GM21515 (cell line): ENCODE data around the gene WNT3.
"Not testable (repeated sequence)": the region's sequence is repeated elsewhere in the genome, so short reads cannot be mapped to it uniquely, and the experiment has no call there.

ENCODE experiments used
- ATAC-seq: cut with Tn5 transposase; IDR thresholded peaks from one replicate; pipeline ENCODE4 v1.9.1; 2021; ENCODE audit not compliant: unreplicated experiment

WNT3 gene

DNA sequence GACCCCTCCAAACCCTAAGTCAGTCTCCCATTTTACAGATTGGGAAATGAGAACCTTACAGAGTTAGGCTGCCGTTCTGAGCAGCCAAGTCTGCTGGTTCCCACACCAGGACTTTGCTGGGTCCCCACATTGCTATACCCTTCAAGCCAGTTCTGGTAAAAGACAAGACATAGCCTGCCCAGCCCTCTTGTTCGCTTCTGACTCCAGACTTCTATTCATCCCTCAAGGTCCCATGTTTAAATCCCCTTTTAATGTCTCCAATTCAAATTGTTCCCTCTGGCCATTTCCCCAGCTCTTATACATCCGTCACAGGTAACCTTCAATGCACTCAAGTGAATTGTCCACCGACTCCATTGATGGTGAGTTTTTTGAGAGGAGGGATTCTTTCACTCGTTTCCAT lies 30.2 kb downstream of the WNT3 start:
- no peak for ATAC-seq

GRCh38 chr17:46787478-46787877 lies 31.0 kb downstream of the WNT3 start:
- ATAC-seq: no peak

- ATAC-seq: no peak
Observed at GRCh38 chr17:46785696-46786095, 32.8 kb downstream of the WNT3 start.

DNA sequence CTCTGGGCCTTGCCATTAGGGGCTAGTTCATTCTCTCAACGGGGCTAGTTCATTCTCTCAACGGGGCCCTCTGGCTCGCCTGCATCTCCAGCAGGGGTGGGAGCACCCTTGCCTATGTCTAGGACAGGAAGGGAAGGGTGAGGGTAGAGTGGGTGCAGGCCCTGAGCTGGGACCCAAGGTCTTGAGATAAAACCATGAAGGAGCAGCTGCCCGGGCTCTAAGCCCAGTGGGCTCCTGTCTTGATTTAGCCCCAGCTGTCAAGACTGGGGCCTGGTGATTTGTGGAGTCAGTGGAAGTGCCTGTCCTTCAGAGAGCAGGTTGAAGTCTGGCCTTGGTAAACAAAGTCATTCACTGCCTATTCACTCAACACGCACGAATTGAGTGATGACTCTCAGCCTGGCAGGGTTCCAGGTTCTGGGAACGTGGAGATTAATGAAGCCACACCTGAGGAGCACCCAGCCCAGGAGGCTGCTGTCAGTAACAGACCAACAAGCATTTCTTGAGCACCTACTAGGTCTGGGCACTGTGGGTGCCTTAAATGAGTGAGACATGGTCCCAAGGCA lies 35.4 kb downstream of the WNT3 start:
- ATAC-seq: no peak

- ATAC-seq: no peak
Observed at GRCh38 chr17:46782250-46782953, 36.1 kb downstream of the WNT3 start.

DNA sequence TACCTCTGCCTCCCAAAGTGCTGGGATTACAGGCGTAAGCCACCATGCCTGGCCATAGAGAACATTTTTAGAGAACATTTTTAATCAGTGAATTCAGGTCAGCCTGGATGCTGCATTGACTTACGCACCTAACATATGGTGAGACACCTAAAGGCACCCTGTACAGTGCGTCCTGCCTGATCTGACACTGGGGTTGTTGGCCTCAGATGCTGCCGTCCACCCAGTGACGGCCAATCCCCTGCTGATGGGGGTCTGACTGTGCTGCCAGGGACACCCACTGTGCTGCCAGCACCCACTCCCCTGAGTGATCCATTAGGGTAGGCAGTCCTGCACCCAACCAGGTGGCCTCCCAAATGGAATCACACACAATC lies 38.5 kb downstream of the WNT3 start:
- ATAC-seq: no peak

DNA sequence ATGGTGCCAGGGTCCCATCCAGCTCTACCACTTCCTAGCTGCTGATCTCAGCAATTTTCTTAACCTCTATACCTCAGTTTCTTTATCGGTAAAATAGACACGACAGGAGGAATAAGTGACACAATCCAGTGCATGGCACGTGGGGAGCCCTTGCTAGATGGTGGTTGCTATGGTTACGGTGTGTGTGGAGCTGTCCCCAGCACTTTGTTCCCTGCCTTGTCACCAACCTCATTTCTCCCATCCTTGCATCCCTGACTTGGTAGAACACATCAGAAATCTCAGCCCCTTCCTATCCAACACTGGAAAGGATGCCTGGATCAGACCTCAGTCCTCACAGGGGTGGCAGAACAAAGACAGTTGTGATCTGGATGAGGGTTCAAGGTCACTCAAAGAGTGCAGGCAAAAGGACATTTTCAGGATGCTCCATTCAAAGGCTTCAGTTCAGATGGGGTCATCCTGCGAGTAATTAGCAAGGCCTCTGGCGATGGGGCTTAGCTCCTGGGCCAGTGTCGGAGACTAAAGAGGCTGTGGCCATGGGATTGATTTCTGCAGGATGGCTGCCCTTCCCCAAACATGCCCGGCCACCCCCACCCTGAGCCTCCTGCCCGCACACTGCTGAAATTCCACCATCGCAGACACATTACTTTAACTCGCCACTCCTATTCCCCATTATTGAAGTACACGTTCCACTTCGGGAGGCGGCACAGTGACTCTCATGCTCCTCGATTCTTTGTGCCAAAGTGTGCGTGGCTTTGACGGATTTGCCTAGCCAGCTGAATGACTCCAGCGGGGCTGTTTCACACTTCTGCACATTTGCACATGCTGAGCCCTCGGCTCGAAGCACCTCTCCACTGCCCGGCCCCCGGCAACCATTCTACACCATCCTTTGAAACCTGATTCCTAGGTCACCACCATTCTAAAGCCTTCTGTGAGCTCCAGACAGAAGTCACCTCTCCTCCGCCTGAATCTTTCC lies 40.3 kb downstream of the WNT3 start:
- no peak for ATAC-seq

DNA sequence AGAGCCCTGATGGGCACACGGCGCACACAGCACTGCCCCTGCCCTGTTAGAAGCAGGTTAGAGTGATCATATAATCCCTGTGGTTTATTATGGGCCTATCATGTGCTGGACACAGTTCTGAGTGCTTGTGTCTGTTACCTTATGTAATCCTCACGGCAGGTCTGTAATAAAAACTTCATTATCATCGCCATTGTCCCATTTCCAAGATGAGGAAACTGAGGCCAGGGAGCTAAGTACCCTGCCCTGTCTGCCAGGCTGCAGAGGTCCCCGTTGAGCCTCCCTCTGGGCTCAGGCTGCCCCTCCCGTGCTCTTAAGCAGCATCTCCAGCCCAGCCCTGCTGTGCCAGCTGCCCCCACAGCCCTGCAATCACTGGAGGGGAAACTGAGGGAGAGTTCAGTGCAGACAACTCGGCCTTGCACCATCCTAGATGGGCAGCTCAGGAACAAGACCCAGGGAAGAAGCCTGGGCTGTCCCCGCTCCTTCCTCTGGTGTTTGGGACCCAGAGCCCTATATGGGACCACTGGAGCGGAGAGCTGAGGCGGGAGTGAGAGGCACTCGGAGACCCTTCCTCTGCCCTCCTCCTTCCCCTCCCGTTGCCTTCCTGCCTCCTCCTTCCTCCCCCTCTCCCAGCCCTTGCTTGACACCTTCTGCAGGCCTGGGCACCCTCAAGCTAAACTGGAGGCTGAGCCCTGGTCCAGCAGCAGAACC lies 42.0 kb downstream of the WNT3 start:
- no peak for ATAC-seq

DNA sequence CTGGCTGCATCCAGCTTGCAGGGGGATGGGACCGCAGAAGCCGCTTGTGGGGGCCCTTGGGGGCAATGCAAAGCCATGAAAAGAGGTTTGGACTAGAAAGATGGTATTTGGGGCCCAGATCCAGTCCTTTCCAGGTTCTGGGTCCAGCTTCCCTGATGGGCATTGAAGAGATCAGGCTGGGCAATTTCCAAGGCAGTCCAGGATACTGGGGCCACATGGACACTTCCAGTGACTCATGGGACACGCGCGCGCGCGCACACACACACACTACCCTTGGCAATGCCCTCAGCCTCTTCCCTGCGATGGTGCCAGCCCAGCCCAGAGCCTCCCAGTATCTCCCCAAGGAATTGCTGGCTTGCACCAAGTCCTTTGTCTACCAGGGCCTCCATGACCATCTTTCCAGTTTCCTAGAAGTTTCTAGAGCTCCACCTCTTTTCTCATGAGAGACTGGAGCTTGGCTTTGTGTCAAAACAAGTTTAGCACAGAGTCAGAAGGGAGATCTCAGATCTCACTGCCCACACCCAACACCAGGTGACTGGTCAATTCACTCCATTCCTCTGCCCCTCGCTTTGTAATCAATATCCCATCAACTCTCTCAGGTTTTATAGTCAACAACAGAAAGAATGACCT lies 44.3 kb downstream of the WNT3 start:
- no peak for ATAC-seq

DNA sequence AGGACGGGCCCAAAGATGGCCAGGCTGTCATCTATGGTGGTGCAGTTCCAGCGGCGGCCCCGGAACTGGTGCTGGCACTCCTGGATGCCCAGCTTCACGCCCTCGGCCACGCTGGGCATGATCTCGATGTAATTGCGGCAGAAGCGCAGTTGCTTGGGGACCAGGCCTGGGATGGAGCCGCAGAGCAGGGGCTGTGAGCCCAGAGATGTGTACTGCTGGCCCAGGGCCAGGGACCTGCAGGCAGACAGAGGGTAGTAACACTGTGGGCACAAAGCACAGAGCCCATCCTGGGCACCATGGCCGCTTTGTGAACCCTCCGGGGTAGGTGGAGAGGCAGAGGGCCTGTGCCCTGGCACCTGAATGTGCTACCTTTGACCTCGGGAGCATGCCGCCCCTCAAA lies 44.8 kb downstream of the WNT3 start:
- no peak for ATAC-seq

- no peak for ATAC-seq
Observed at GRCh38 chr17:46773221-46773605, 45.3 kb downstream of the WNT3 start.

DNA sequence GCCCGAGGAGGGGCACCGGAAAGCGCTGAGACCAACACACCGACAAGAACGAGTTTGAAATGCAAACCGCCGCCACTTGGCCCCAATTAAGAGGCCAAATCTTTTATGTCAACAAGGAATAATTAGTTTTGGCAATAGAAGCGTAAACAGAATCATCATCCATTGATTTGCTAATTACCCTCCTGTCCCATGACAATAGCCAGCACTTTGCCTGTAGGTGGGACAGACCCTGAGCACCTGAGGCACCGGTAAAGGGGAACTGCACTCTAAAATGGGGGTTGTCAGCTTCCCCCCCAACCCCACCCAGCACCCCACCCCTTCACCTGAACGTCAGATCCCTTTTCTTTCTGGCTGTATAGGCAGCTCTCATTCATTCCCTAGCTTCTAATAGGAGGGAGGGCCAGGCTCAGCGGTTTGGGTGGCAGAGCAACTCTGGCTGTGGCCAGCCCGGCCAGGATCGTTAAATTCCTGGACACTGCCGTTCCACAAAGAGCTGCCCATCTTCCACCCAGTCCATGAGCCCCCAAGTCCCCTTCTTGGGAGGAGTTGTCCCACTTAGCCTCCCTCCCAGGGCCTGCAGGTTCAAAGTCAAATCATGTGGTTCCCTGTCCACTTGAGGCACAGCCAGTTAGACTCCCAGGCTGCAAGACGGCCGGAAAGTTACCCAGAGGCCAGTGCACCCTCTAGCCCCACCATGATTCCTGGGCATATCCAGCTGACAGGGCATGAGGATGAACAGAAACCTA lies 45.8 kb downstream of the WNT3 start:
- ATAC-seq: no peak

DNA sequence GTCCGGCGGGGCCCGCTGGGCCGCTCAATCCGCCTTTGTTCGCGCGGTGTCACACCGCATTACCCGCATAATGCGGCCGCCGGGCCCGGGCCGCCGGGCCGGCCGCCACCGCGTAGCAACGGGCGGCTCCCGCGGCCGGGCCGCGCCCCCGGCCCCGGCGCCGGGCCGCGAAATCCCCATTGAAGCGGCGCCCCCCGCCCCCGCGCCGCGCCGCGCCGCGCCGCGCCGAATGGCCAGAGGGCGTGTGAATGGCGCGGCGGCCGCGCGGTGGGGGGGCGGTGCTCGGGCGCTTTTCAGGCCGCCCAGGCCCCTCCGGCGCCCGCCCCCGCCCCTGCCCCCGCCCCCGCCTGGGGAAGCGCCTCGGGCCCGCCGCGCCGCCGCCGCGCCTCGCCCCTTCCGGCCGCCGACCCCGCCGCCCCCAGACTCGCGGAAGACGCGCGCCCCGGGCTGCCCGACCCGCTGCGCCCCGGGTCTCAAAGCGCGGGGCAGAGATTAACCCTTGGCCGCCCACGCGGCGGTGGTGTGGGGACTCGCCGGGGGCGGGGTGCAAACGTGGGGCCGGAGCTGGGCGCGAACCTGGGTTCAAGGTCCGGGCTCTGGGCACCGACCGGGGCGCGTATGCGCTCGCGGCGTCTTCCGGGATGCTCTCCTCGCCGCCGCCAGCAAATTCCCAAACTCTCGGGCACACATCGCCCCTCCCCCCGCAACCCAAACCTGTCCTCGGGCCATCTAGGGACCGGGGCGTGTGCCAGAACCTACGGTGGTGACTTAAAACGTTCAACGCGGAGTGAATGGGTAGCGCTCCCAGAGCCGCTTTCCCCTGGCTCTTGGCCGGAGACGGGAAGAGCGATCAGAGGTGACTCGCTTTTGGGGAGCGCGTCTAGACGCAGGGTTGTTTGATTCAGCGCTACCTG lies 46.7 kb downstream of the WNT3 start:
- ATAC-seq: no peak

DNA sequence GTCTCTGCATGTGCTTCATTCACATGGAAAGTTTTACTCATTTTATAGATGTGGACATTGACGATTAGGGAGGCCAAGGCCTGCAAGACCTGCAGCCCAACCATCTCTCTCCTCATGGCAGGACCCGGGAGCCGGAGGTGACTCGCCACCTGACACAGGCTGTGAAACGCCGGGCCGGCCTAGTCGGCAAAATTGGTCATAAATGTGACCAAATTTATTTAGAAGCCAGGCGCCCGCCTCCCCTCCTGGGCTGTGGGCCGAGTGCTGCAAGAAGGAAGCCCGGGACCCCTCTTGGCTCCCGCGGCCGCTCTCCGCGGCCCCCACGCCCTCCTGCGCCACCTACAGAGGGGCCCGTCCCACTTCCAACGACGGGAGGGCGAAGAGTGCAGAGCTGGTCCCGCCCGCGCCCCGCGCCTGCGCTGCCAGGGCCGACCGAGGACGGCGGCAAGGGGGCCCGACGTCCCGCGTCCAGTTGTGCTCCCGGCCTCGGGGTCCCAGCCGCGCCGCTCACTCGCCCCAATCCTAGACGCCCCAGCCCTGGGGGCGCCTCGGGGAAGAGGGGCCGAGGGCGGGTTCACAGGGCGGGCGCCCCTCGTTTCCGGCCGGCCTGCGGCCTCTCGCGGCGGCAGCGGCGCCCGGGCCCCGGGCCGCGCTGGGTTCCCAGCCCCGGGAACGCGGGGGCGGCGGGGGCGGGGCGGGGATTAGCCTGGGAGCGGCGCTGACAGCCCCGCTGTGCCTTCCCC lies 47.5 kb downstream of the WNT3 start:
- no peak for ATAC-seq

GRCh38 chr17:46770439-46770817 lies 48.1 kb downstream of the WNT3 start:
- ATAC-seq: no peak

DNA sequence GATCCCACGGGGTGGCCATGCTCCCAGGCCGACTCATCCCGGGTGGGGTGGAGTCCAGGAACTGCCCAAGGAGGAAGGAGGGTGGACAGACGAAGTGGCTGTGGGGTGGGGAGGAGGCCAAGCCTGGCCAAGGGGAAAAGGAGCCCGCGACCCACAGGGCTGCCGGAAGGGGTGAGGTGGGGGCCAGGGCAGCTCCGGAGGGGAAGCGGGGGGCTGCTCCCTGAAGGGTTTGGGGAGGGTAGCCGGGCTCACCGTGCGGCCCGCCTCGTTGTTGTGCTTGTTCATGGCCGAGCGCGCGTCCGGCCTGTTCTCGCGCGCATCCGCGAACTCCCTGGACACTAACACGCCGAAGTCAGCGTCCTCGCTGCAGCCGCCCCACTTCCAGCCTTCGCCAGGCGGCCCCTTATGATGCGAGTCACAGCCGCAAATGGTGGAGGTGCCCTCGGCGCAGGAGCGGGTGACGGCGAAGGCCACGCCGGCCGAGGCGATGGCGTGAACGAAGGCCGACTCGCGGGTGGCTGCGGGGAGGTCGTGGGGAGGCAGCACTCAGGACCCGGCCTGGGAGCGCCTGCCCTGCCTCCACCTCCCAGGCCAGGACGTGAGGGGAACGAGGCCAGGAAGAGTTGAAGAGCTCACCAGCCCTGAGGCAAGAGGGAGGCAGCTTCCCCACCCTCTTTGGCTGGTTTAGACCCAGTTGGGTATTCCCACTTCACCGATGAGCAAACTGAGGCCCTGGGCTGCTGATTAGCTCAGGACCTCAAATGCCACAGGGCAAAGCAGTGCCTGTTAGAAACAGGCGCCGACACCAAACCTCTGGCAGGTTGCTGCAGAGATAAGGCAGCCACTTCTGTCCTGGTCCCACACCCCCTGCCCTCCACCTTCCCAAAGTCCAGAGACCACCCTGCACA lies 48.7 kb downstream of the WNT3 start:
- no peak for ATAC-seq

GRCh38 chr17:46768896-46769295 lies 49.6 kb downstream of the WNT3 start:
- not testable (repeated sequence) for ATAC-seq

- ATAC-seq: no peak
Observed at GRCh38 chr17:46768540-46768870, 50.0 kb downstream of the WNT3 start.
